Measurements from ENCODE around the gene RPP30. TPM values are rescaled to one million over a fixed set of nuclear protein-coding genes. Genes with fewer than 3 reads are reported as not detected.

Gene RPP30
- total RNA-seq, 1 experiment from 2014 or later, result 36.6 TPM

DNA sequence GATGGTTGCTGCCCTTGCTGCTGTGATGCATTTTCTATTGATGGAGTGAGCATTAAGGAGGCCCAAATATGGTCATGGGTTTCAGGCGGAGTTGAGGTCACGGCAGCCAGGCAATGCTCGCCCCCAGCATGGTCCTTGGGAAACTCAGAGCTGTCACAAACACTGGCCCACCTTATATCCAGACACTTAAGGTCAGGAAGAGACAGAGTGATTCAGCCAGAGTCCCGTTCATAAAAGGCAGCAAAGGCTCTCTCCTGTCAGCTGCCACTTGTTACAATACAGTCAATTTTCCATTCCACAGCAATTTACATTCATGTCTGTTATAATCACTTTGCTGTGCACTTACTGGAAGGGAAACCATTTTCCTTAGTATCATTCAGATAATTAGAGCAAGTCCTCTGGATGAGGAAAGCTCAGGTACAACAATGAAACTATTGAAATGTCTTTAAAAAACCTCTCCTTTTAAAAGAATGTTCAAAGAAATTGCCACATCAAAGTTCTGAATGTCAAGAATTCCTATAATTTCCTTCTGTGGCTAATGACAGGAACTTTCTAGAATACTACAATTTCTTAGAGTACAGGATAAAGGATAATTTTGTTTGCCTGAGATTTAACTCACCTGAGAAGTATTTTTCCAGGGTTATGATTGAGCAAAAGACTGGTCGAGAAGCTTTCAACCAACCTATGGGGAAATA, 64.0 kb downstream of the RPP30 start:
- Mint-ChIP-seq H3K4me1 (ENCODE audit: low read depth, unreplicated experiment) (peaks cover 29% of the 10 kb centered on the region), H3K27me3 (ENCODE audit: unreplicated experiment) (no peaks in the 10 kb centered on the region), H3K9me3 (ENCODE audit: low read depth, unreplicated experiment) (no peaks in the 10 kb centered on the region), H3K36me3 (ENCODE audit: insufficient read depth, unreplicated experiment) (no peaks in the 10 kb centered on the region), H3K4me3 (ENCODE audit: low read depth, unreplicated experiment) (no peak overlapping the region), H3K27ac (ENCODE audit: unreplicated experiment) (no peak overlapping the region)
- no TSS peak for BruUV-seq (replicated peaks)
- no peak for DNase-seq
- CTCF ChIA-PET, result no interaction called here
- intact Hi-C loops (cut with micrococcal nuclease; ENCODE audit: unreplicated experiment), result no loop called here
- TF ChIP-seq, protein P1, sequence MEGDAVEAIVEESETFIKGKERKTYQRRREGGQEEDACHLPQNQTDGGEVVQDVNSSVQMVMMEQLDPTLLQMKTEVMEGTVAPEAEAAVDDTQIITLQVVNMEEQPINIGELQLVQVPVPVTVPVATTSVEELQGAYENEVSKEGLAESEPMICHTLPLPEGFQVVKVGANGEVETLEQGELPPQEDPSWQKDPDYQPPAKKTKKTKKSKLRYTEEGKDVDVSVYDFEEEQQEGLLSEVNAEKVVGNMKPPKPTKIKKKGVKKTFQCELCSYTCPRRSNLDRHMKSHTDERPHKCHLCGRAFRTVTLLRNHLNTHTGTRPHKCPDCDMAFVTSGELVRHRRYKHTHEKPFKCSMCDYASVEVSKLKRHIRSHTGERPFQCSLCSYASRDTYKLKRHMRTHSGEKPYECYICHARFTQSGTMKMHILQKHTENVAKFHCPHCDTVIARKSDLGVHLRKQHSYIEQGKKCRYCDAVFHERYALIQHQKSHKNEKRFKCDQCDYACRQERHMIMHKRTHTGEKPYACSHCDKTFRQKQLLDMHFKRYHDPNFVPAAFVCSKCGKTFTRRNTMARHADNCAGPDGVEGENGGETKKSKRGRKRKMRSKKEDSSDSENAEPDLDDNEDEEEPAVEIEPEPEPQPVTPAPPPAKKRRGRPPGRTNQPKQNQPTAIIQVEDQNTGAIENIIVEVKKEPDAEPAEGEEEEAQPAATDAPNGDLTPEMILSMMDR (IDR thresholded peaks at IDR 0.05; ENCODE audit: unreplicated experiment), result no peak

DNA sequence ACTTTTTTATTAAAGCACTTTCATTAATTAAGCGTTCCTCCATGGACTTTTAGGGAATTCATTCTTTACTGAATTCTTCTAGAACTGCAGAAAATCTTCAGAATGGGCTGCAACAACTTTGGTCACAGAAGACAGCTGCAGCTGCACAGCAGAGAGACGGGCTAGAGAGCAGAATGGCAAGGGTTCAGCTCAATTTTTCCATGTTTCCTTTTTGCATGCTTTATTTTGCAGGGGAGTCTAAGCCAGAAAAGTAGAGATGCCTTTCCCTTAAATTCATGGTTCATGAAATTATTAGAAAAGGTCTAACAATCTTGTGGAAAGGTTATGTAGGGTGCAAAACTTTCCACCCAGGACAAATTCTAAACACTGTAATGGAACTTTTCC, 64.5 kb downstream of the RPP30 start:
- Mint-ChIP-seq H3K4me3 (ENCODE audit: low read depth, unreplicated experiment) (no peak overlapping the region), H3K27me3 (ENCODE audit: unreplicated experiment) (no peaks in the 10 kb centered on the region), H3K9me3 (ENCODE audit: low read depth, unreplicated experiment) (no peaks in the 10 kb centered on the region), H3K27ac (ENCODE audit: unreplicated experiment) (no peak overlapping the region), H3K4me1 (ENCODE audit: low read depth, unreplicated experiment) (peaks cover 24% of the 10 kb centered on the region), H3K36me3 (ENCODE audit: insufficient read depth, unreplicated experiment) (no peaks in the 10 kb centered on the region)
- CTCF ChIA-PET, result no interaction called here
- TF ChIP-seq, protein P1 (IDR thresholded peaks at IDR 0.05; ENCODE audit: unreplicated experiment), result no peak
- BruUV-seq (replicated peaks), result no TSS peak
- intact Hi-C loops (cut with micrococcal nuclease; ENCODE audit: unreplicated experiment), result no loop called here
- DNase-seq, result no peak

DNA sequence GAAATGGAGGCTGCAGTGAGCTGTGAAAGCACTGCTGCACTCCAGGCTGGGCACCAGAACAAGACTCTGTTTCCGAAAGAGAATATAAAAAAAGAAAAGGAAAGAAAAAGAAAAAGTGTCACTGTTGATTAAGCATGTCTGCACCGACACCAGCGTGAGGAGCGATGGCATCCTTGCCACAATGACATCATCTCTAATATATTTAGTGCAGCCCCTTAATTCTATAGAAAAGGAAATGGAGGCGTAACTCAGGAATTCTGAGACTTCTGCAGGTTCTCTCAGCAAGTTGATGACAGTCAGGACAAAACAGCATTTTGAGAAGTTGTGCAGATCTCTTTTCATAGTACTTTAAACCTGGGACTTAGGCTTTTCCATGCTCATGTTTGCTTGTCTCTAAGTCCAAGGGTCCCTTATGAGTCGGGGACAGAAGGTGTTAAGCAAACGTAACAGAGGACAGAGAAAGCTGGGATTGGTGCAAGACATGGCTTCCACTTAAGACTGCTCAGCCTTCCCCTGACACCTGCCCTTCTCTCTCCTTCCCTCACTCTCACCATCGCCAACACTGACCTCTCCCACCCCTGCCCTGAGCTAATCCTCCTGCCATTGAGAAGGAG, 66.0 kb downstream of the RPP30 start:
- CTCF ChIA-PET, result no interaction called here
- no peak overlapping the region for H3K4me3 Mint-ChIP-seq (ENCODE audit: low read depth, unreplicated experiment)
- no TSS peak for BruUV-seq (replicated peaks)
- TF ChIP-seq, protein P1 (IDR thresholded peaks at IDR 0.05; ENCODE audit: unreplicated experiment), result no peak
- no peaks in the 10 kb centered on the region for H3K9me3 Mint-ChIP-seq (ENCODE audit: low read depth, unreplicated experiment)
- H3K27me3 Mint-ChIP-seq (ENCODE audit: unreplicated experiment), result no peaks in the 10 kb centered on the region
- DNase-seq, result no peak
- no peaks in the 10 kb centered on the region for H3K36me3 Mint-ChIP-seq (ENCODE audit: insufficient read depth, unreplicated experiment)
- intact Hi-C loops (cut with micrococcal nuclease; ENCODE audit: unreplicated experiment), result no loop called here
- peaks cover 14% of the 10 kb centered on the region for H3K4me1 Mint-ChIP-seq (ENCODE audit: low read depth, unreplicated experiment)
- no peak overlapping the region for H3K27ac Mint-ChIP-seq (ENCODE audit: unreplicated experiment)

DNA sequence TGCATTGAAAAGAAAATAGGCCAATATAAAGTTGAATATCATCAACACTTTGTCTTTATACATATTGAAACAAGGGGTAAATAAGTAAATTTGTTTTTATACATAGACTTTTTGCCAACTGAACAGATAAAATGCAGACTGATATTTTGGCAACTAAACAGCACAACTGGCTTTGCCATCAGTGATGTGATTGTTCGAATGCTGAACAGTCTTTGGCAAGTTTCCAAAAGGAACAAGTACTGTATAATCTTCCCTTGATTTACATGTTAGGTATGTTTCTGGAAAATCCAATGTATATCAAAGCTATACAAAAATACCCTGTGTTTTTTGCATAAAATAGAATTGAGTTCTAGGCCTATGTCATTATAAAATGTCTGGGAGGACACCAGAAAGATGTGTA, 67.3 kb downstream of the RPP30 start:
- no TSS peak for BruUV-seq (replicated peaks)
- no peaks in the 10 kb centered on the region for H3K9me3 Mint-ChIP-seq (ENCODE audit: low read depth, unreplicated experiment)
- intact Hi-C loops (cut with micrococcal nuclease; ENCODE audit: unreplicated experiment), result no loop called here
- no peaks in the 10 kb centered on the region for H3K36me3 Mint-ChIP-seq (ENCODE audit: insufficient read depth, unreplicated experiment)
- no peak overlapping the region for H3K4me3 Mint-ChIP-seq (ENCODE audit: low read depth, unreplicated experiment)
- TF ChIP-seq, protein P1 (IDR thresholded peaks at IDR 0.05; ENCODE audit: unreplicated experiment), result no peak
- CTCF ChIA-PET, result no interaction called here
- H3K27me3 Mint-ChIP-seq (ENCODE audit: unreplicated experiment), result no peaks in the 10 kb centered on the region
- H3K4me1 Mint-ChIP-seq (ENCODE audit: low read depth, unreplicated experiment), result peaks cover 14% of the 10 kb centered on the region
- H3K27ac Mint-ChIP-seq (ENCODE audit: unreplicated experiment), result no peak overlapping the region
- no peak for DNase-seq
